SJSA1 (cell line): ENCODE measurements around the gene GLTPD2. TPM values are rescaled to one million over a fixed set of nuclear protein-coding genes. Genes with fewer than 3 reads are reported as not detected.

Experiments used
- DNase-seq, 2 experiments: peaks; one replicate each; pipeline ENCODE4 v3.0.0-alpha.2; 2015 to 2020; ENCODE audit warnings: low spot score in 2 of 2, low read depth in 1 of 2
- H3K27ac ChIP-seq: fragments of 250-450 bp; sonication (Bioruptor Pico); 2 replicates; pipeline ENCODE4 v1.5.1; 2020; ENCODE audit warnings: mild to moderate bottlenecking, moderate library complexity
- H3K27me3 ChIP-seq: fragments of 250-450 bp; sonication (Bioruptor Pico); replicated peaks from 2 replicates; pipeline ENCODE4 v1.5.1; 2020; ENCODE audit warnings: mild to moderate bottlenecking, moderate library complexity
- H3K36me3 ChIP-seq: fragments of 250-450 bp; sonication (Bioruptor Pico); 2 replicates; pipeline ENCODE4 v1.5.1; 2020; ENCODE audit warnings: mild to moderate bottlenecking
- H3K4me1 ChIP-seq: fragments of 250-450 bp; sonication (Bioruptor Pico); replicated peaks from 2 replicates; pipeline ENCODE4 v1.6.1; 2021; ENCODE audit warnings: mild to moderate bottlenecking
- H3K4me3 ChIP-seq: fragments of 250-450 bp; sonication (Bioruptor Pico); 2 replicates; pipeline ENCODE4 v1.5.1; 2020; ENCODE audit warnings: mild to moderate bottlenecking
- H3K9me3 ChIP-seq: fragments of 250-450 bp; sonication (Bioruptor Pico); replicated peaks from 2 replicates; pipeline ENCODE4 v1.5.1; 2020; ENCODE audit warnings: mild to moderate bottlenecking
- total RNA-seq: library from RNA; depleted of rRNA; stranded (reverse); fragments of >200 nt; shearing (Covaris generic); gene quantifications from 2 replicates; pipeline ENCODE4 v1.2.3, GENCODE V29; 2014; rRNA removed

Gene GLTPD2
- total RNA-seq = not detected in 2 replicates

DNA sequence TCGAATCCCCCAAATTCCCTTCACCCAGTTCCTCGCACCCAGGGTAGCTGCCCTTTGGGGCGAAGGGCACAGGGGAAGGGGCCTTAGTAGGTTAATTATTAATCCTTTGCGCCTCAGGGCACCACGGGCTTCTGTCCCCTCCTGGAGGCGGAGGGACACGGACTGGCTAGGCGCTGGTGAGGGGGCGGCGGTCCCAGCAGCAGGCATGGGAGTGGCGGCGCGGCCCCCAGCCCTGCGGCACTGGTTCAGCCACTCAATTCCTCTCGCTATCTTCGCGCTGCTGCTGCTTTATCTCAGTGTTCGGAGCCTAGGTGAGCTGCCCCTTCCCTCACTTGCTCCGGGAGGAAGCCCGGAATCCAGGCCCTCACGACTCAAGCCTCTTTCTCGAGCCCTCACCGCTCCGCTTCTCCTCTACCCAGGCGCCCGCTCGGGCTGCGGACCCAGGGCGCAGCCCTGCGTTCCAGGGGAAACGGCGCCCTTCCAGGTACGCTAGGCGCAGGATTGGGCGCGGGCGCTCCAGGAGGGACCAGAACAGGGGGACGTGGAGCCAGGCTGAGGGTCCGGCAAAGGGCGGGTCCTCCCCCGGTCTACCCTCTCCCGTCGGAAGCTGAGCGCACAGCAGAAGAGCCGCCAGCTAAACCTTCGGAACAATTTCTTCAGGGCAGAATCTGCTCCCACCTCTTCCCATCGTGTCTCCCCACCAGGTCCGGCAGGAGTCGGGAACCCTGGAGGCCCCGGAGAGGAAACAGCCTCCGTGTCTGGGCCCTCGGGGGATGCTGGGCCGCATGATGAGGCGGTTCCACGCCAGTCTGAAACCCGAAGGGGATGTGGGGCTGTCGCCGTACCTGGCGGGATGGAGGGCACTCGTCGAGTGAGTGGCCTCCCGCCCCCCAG is at the start of gene GLTPD2:
Gene GLTPD2 (plus strand): TSS at position 158 of the 894 bp plus-strand sequence. CDS start 48 bp downstream, at position 206.
- Histone ChIP-seq H3K36me3 (no peaks in the 10 kb centered on the region), H3K27ac (peak within 1 kb of the TSS; percentile 63), H3K4me3 (peak within 1 kb of the TSS; percentile 59), H3K4me1 (peaks cover 12% of the 10 kb centered on the region), H3K9me3 (no peaks in the 10 kb centered on the region; the same call in 1 of the 2 replicates), H3K27me3 (no peaks in the 10 kb centered on the region)
- DNase-seq = no peak

DNA sequence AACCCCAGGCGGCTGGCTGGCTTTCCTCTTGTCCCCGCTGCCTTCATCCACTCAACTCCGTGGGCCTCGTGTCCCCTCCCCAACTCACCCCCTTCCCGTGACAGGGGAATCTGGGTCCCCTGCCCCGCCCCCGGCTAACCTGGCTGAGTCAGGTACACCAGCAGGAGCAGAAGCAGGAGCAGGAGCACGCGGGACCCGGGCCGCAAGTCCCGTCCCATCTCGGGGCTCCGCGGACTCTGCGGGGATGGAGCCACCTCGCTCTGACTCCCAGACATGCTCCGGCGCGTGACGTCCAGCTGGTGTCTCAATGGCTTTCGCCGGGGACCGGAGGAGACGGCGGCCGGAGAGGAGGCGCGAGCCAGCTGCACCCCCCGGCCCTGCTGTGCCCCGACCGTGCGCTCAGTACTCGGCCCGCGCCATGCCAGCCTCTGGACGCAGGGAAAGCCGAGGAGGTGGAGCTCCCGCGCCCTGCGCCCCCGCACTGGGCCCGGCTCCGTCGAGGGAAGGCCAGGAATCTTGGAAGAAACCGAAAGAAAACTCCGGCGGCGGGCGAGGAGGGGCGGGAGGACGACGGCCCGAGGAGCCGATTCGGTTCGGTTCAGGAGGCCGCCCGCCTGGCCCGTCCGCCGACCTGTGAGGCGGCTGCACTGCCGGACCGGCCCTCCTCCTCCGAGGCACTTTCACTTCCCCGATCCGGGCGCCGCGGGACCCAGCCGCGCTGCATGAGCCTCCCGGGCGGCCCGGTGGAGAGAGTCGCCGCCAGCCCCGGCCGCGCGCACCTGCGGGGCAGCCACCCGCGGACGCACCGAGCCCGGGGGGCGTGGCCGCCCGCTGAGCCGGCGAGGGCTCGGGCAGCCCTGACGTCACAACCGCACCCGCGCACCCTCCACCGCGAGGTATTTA is 49.4 kb upstream of the GLTPD2 start, which contains the start of the genes CXCL16 and ZMYND15:
Gene CXCL16 (minus strand): TSS at position 807 of the 903 bp plus-strand sequence. CDS start 589 bp downstream, at position 218.
Gene ZMYND15 (plus strand): TSS at position 712 of the 903 bp plus-strand sequence. CDS start 716 bp downstream, outside the sequence.
- DNase-seq = peak in 1 of 2 experiments; percentile 39
- Histone ChIP-seq H3K27ac (no peak within 1 kb of the TSS), H3K9me3 (peaks cover 3% of the 10 kb centered on the region; the same call in 1 of the 2 replicates), H3K4me3 (peak within 1 kb of the TSS; percentile 69), H3K36me3 (0 out of 2 replicates have a peak, but pooled peaks cover 3% of the 10 kb centered on the region), H3K27me3 (peaks cover 29% of the 10 kb centered on the region), H3K4me1 (peaks cover 14% of the 10 kb centered on the region)

DNA sequence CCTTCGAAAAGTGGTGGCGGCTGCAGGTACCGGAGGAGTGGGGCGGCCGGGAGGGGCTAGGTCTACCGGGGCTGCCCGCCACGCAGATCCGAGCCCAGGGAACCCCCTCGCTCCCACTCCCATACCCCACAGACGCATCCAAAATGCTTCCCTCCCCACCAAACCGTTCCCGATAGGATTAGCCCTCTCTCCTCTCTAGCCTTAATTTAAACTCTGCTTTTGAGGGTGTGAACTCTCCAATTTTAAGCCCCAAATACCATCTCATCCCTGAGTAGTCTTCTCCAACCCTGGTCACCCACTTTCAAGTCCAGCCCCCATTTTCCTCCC is 48.8 kb upstream of the GLTPD2 start:
- peaks cover 29% of the 10 kb centered on the region for H3K27me3 ChIP-seq
- H3K4me3 ChIP-seq = peak overlapping the region; percentile 69
- peaks cover 14% of the 10 kb centered on the region for H3K4me1 ChIP-seq
- 0 out of 2 replicates have a peak, but pooled peaks cover 3% of the 10 kb centered on the region for H3K36me3 ChIP-seq
- no peak overlapping the region for H3K27ac ChIP-seq
- DNase-seq = no peak
- peaks cover 3% of the 10 kb centered on the region; the same call in 1 of the 2 replicates for H3K9me3 ChIP-seq

DNA sequence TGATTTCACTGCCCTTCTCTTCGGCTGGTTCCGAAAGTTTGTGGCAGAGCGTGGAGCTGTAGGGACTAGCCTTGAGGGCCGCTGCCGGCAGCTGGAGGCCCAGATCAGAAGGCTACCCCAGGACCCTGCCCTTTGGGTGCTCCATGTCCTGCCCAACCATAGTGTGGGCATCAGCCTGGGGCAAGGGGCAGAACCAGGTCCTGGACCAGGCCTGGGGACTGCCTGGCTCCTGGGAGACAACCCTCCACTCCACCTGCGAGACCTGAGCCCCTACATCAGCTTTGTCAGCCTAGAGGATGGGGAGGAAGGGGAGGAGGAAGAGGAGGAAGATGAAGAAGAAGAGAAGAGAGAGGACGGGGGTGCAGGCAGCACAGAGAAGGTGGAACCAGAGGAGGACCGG is 48.2 kb upstream of the GLTPD2 start:
- Histone ChIP-seq H3K9me3 (peaks cover 3% of the 10 kb centered on the region; the same call in 1 of the 2 replicates), H3K4me3 (no peak overlapping the region), H3K36me3 (0 out of 2 replicates have a peak, but pooled peaks cover 3% of the 10 kb centered on the region), H3K27me3 (peaks cover 29% of the 10 kb centered on the region), H3K27ac (no peak overlapping the region), H3K4me1 (peaks cover 14% of the 10 kb centered on the region)
- DNase-seq = no peak

DNA sequence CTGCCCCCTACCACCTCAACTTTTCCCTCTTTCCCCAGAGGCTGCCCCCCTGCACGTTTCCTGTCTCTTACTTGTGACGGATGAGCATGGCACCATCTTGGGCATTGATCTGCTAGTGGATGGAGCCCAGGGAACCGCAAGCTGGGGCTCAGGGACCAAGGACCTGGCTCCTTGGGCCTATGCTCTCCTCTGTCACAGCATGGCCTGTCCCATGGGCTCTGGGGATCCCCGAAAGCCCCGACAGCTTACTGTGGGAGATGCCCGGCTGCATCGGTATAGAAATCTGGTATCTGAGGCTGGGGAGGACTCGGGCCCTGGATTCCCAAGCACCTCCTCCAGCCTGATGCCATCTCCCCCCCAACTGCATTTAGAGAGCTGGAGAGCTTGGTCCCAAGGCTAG is 47.2 kb upstream of the GLTPD2 start:
- Histone ChIP-seq H3K4me3 (no peak overlapping the region), H3K27me3 (peaks cover 32% of the 10 kb centered on the region), H3K27ac (no peak overlapping the region), H3K36me3 (0 out of 2 replicates have a peak, but pooled peaks cover 3% of the 10 kb centered on the region), H3K4me1 (peaks cover 14% of the 10 kb centered on the region), H3K9me3 (peaks cover 3% of the 10 kb centered on the region; the same call in 1 of the 2 replicates)
- DNase-seq = no peak

DNA sequence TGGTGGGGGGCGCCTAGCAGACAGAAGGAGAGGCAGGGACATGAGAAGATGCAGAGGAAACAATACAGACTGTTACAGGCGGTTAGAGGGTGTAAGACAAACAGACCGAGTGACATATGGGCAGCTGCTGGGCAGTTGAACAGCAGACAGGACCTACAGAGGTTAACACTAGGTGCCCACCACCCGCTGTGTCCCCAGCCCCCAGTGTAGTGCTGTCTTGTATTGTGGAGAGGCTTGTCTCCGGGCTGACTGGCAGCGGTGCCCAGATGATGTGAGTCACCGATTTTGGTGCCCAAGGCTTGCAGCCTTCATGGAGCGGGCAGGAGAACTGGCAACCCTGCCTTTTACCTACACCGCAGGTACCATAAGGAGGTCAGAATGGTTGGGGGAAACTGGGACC is 46.6 kb upstream of the GLTPD2 start:
- H3K4me1 ChIP-seq = peaks cover 14% of the 10 kb centered on the region
- 0 out of 2 replicates have a peak, but pooled peaks cover 3% of the 10 kb centered on the region for H3K36me3 ChIP-seq
- no peak overlapping the region for H3K27ac ChIP-seq
- H3K9me3 ChIP-seq = peaks cover 3% of the 10 kb centered on the region; the same call in 1 of the 2 replicates
- peaks cover 32% of the 10 kb centered on the region for H3K27me3 ChIP-seq
- H3K4me3 ChIP-seq = no peak overlapping the region
- DNase-seq = no peak

DNA sequence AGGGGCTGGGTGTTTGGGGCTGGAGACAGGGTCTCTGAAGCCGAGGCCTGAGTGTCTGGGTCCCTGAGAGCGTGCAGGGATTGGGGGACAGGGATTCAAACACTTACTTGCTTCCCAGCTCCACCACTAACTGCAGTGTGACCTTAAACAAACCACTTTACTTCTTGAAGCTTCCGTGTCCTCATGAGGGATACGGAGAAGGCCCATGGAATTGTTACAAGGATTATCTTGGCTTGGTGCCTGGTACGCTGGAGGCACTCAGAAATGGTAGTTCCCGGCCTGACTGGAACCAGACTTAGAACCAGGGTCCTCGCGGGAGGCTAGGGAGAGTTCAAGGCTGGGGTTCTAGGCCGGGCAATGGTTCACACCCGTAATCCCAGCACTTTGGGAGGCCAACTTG is 46.1 kb upstream of the GLTPD2 start:
- DNase-seq = no peak
- Histone ChIP-seq H3K27me3 (peaks cover 31% of the 10 kb centered on the region), H3K36me3 (0 out of 2 replicates have a peak, but pooled peaks cover 3% of the 10 kb centered on the region), H3K4me1 (peaks cover 14% of the 10 kb centered on the region), H3K4me3 (no peak overlapping the region), H3K27ac (no peak overlapping the region), H3K9me3 (peaks cover 3% of the 10 kb centered on the region; the same call in 1 of the 2 replicates)

DNA sequence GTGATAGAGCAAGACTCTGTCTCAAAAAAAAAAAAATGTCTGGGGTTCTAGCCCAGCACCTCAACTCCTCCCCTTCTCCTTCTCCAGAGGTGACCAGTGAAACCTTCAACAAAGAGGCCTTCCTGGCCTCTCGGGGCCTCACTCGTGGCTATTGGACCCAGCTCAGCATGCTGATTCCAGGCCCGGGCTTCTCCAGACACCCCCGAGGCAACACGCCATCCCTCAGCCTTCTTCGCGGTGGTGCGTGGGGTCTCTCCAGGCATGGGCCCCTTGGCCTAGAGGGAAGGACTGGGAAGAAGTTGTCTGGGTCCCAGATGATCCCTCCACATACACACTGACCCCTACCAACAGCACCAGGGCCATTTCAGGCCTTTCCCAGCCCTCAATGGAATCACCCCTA is 45.5 kb upstream of the GLTPD2 start:
- Histone ChIP-seq H3K36me3 (0 out of 2 replicates have a peak, but pooled peaks cover 3% of the 10 kb centered on the region), H3K4me3 (no peak overlapping the region), H3K4me1 (peaks cover 14% of the 10 kb centered on the region), H3K27ac (no peak overlapping the region), H3K27me3 (peaks cover 29% of the 10 kb centered on the region), H3K9me3 (peaks cover 3% of the 10 kb centered on the region; the same call in 1 of the 2 replicates)
- DNase-seq = no peak

DNA sequence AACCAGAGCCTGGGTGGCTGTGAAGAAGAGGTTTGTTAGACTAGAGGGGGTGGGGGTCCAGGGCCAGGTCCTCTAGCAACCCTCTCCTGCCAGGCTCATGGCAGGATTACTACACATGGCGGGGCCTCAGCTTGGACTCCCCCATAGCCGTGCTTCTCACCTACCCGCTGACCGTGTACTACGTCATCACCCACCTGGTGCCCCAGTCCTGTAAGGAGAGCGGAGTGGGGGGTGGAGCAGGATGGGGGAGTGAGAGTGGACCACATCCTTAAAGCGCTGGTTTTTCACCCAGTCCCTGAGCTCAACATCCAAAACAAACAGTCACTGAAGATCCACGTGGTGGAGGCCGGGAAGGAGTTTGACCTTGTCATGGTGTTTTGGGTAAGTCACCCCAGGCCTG is 44.9 kb upstream of the GLTPD2 start:
- Histone ChIP-seq H3K4me1 (peaks cover 11% of the 10 kb centered on the region), H3K27me3 (peaks cover 30% of the 10 kb centered on the region), H3K27ac (no peak overlapping the region), H3K4me3 (no peak overlapping the region), H3K36me3 (0 out of 2 replicates have a peak, but pooled peaks cover 3% of the 10 kb centered on the region), H3K9me3 (peaks cover 3% of the 10 kb centered on the region; the same call in 1 of the 2 replicates)
- DNase-seq = no peak

DNA sequence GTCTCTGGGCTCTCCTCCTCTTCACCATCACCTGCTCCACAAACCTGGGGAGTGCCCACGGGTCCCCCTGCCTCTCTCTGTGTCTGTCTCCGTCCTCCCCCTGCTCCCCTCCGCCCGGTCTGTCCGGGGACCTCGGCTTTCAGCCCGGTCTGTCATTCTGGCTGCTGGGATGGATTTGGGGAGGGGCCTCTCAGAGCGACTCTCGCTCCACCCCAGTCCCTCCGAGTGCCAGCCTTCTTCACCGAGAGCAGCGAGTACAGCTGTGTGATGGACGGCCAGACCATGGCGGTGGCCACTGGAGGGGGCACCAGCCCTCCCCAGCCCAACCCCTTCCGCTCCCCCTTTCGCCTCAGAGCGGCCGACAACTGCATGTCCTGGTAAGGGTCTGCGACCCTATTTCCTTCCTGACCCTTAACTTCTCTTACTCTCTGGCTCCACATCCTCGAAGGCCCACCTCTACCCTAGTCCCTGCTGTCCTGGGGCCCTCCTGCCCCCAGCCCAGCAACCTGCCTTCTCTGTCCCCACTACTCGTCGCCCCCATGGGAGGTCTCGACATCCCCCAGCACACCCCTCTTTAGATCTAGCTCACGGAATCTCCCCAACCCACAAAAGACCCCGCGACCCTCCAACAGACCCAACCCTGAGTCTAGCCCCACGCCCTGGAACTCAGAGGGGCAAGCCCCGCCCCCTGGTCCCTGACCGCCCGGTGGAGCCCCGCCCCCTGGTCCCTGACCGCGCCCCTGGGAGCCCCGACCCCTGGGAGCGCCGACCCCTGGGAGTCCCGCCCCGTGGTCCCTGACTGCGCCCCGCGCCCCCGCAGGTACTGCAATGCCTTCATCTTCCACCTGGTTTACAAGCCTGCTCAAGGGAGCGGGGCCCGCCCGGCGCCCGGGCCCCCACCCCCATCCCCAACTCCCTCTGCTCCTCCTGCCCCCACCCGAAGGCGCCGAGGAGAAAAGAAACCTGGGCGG is 43.5 kb upstream of the GLTPD2 start:
- H3K27ac ChIP-seq = no peak overlapping the region
- H3K4me1 ChIP-seq = no peaks in the 10 kb centered on the region
- H3K27me3 ChIP-seq = peaks cover 28% of the 10 kb centered on the region
- H3K9me3 ChIP-seq = no peaks in the 10 kb centered on the region
- no peak overlapping the region for H3K4me3 ChIP-seq
- no peak for DNase-seq
- H3K36me3 ChIP-seq = no peaks in the 10 kb centered on the region

DNA sequence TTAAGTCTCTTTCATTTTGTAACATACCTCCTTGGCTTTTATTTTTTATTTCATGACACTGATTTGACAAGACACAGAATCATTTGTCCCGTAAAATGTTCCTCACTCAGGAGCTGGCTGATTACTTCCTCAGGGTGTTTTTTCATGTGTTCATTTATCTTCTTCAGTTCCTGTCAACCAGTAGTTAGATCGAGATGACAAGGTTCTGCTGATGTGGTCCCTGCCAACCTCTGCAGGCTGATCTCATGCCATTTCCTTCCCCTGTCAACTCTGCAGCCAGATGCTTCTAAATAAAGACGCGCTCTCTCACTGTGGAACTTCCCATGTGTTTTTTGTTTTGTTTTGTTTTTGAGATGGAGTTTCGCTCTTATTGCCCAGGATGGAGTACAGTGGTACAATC is 40.9 kb upstream of the GLTPD2 start:
- peaks cover 26% of the 10 kb centered on the region for H3K27me3 ChIP-seq
- H3K36me3 ChIP-seq = no peaks in the 10 kb centered on the region
- H3K4me3 ChIP-seq = no peak overlapping the region
- no peak for DNase-seq
- no peaks in the 10 kb centered on the region for H3K9me3 ChIP-seq
- no peak overlapping the region for H3K27ac ChIP-seq
- no peaks in the 10 kb centered on the region for H3K4me1 ChIP-seq

DNA sequence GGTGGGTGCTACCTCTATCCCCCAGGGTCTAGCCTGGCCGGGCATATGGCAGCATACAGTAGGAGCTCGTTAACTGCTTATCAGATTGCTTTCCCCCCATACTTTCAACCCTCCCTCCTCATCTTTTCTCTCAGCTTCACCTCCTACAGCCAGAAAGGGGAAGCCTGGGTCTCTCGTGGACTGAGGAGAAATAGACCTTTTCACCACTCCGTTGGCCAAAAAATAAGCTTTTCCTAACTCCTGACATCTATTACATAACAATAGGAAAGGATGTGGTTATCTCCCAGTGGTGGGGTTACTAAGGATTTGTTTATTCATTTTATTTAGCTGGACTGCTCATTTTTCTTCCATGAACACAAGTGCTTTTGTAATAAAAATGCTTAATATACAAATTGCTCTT is 40.1 kb upstream of the GLTPD2 start:
- Histone ChIP-seq H3K27ac (no peak overlapping the region), H3K9me3 (no peaks in the 10 kb centered on the region), H3K27me3 (peaks cover 30% of the 10 kb centered on the region), H3K4me3 (no peak overlapping the region), H3K36me3 (no peaks in the 10 kb centered on the region), H3K4me1 (no peaks in the 10 kb centered on the region)
- no peak for DNase-seq
